DOHH2 (cell line): Measurements from ENCODE around the gene GRB10.

Experiments used
- H3F3A ChIP-seq: fragments of 200-600 bp; sonication (generic), shearing (Covaris generic); 2 replicates; pipeline ENCODE4 v1.6.0; 2016; ENCODE audit warnings: antibody characterized with exemption, mild to moderate bottlenecking; ENCODE audit not compliant: control insufficient read depth, insufficient read depth
- H3K27ac ChIP-seq: fragments of 200-600 bp; sonication (generic); 2 replicates; pipeline ENCODE4 v1.5.1; 2014; ENCODE audit warnings: low read depth, mild to moderate bottlenecking, low read length, moderate library complexity
- H3K27me3 ChIP-seq: fragments of 200-600 bp; sonication (generic); 2 replicates; pipeline ENCODE4 v1.6.1; 2014; ENCODE audit warnings: mild to moderate bottlenecking, low read length, mixed read lengths; ENCODE audit not compliant: control insufficient read depth
- H3K36me3 ChIP-seq: fragments of 200-600 bp; sonication (generic); 2 replicates; pipeline ENCODE4 v1.6.1; 2014; ENCODE audit warnings: mild to moderate bottlenecking, low read length, moderate library complexity, mixed read lengths; ENCODE audit not compliant: control insufficient read depth
- H3K4me1 ChIP-seq: fragments of 200-600 bp; sonication (generic); 2 replicates; pipeline ENCODE4 v1.6.1; 2014; ENCODE audit warnings: mild to moderate bottlenecking, low read length, mixed read lengths; ENCODE audit not compliant: control insufficient read depth
- H3K4me2 ChIP-seq: fragments of 200-600 bp; sonication (generic); 2 replicates; pipeline ENCODE4 v1.6.0; 2014; ENCODE audit warnings: mild to moderate bottlenecking, low read length, moderate library complexity
- H3K4me3 ChIP-seq: fragments of 200-600 bp; sonication (generic); 2 replicates; pipeline ENCODE4 v1.5.1; 2014; ENCODE audit warnings: mild to moderate bottlenecking, low read length, mixed read lengths
- H3K79me2 ChIP-seq: fragments of 200-600 bp; sonication (generic); 2 replicates; pipeline ENCODE4 v1.6.1; 2014; ENCODE audit warnings: mild to moderate bottlenecking, low read length, mixed read lengths; ENCODE audit not compliant: control insufficient read depth
- H3K9me2 ChIP-seq: fragments of 200-600 bp; sonication (generic); replicated peaks from 2 replicates; pipeline ENCODE4 v1.6.1; 2014; ENCODE audit warnings: mild to moderate bottlenecking, low read length, mixed read lengths; ENCODE audit not compliant: control insufficient read depth
- H3K9me3 ChIP-seq: fragments of 200-600 bp; sonication (generic); 2 replicates; pipeline ENCODE4 v1.6.1; 2014; ENCODE audit warnings: antibody characterized with exemption, low read length, mixed read lengths; ENCODE audit not compliant: control insufficient read depth, insufficient read depth
- H4K20me1 ChIP-seq: fragments of 200-600 bp; sonication (generic); 2 replicates; pipeline ENCODE4 v1.6.0; 2014; ENCODE audit warnings: low read depth, mild to moderate bottlenecking, antibody characterized with exemption, low read length, moderate library complexity; ENCODE audit not compliant: control insufficient read depth, insufficient read depth
- CTCF ChIP-seq: fragments of 200-600 bp; sonication (generic); IDR thresholded peaks from one replicate; pipeline ENCODE4 v1.5.1; 2014; ENCODE audit warnings: antibody characterized with exemption, mild to moderate bottlenecking, low read depth, low read length; ENCODE audit not compliant: poor library complexity, severe bottlenecking
- EZH2phosphoT487 ChIP-seq: fragments of 200-600 bp; sonication (generic); IDR thresholded peaks from 2 replicates; pipeline ENCODE4 v1.6.1; 2017; ENCODE audit warnings: borderline replicate concordance, mild to moderate bottlenecking, antibody characterized with exemption, low read length, moderate library complexity, mixed read lengths

The GRB10 gene

GRCh38 chr7:50731703-50732582, 50.8 kb downstream of the GRB10 start:
- Histone ChIP-seq H3K4me1 (no peaks in the 10 kb centered on the region), H3K4me2 (no peak overlapping the region), H3K79me2 (no peaks in the 10 kb centered on the region), H3K4me3 (no peak overlapping the region), H3K9me3 (no peaks in the 10 kb centered on the region), H3K36me3 (no peaks in the 10 kb centered on the region), H3K9me2 (no peaks in the 10 kb centered on the region), H3F3A (no peaks in the 10 kb centered on the region), H3K27me3 (no peaks in the 10 kb centered on the region), H4K20me1 (no peaks in the 10 kb centered on the region), H3K27ac (no peak overlapping the region)
- TF ChIP-seq EZH2phosphoT487, result no peak
- no peak for TF ChIP-seq CTCF

- no peak overlapping the region for H3K4me2 ChIP-seq
- H4K20me1 ChIP-seq, result no peaks in the 10 kb centered on the region
- no peak overlapping the region for H3K27ac ChIP-seq
- no peaks in the 10 kb centered on the region for H3K9me3 ChIP-seq
- H3F3A ChIP-seq, result no peaks in the 10 kb centered on the region
- H3K36me3 ChIP-seq, result no peaks in the 10 kb centered on the region
- H3K4me3 ChIP-seq, result no peak overlapping the region
- H3K79me2 ChIP-seq, result no peaks in the 10 kb centered on the region
- H3K27me3 ChIP-seq, result no peaks in the 10 kb centered on the region
- no peak for TF ChIP-seq CTCF
- no peak for TF ChIP-seq EZH2phosphoT487
- no peaks in the 10 kb centered on the region for H3K4me1 ChIP-seq
- no peaks in the 10 kb centered on the region for H3K9me2 ChIP-seq
These were observed 52.0 kb downstream of the GRB10 start for GRCh38 chr7:50730446-50731400.

GRCh38 chr7:50729962-50730361, 52.7 kb downstream of the GRB10 start:
- Histone ChIP-seq H3K36me3 (no peaks in the 10 kb centered on the region), H3K9me3 (no peaks in the 10 kb centered on the region), H3K27ac (no peak overlapping the region), H4K20me1 (no peaks in the 10 kb centered on the region), H3F3A (no peaks in the 10 kb centered on the region), H3K4me3 (no peak overlapping the region), H3K9me2 (no peaks in the 10 kb centered on the region), H3K79me2 (no peaks in the 10 kb centered on the region), H3K27me3 (no peaks in the 10 kb centered on the region), H3K4me2 (no peak overlapping the region), H3K4me1 (no peaks in the 10 kb centered on the region)
- TF ChIP-seq CTCF (no peak), EZH2phosphoT487 (no peak)
